Fibroblast of lung (primary cell): Measurements from ENCODE around the gene MLPH. TPM values are rescaled to one million over a fixed set of nuclear protein-coding genes. Genes with fewer than 3 reads are reported as not detected.

Experiments used
- DNase-seq, 2 donors: peaks; one replicate each; pipeline versions ENCODE4 v3.0.0 to v3.0.0-alpha.2; 2010; ENCODE audit warnings: low read depth in 2 of 2
- H2AFZ ChIP-seq: 2 replicates; pipeline ENCODE4 v1.5.1; 2012; ENCODE audit warnings: low read length, control low read depth, inconsistent platforms
- H3K27ac ChIP-seq: 2 replicates; pipeline ENCODE4 v1.5.1; 2011; ENCODE audit warnings: low read length, control low read depth; ENCODE audit not compliant: insufficient read depth
- H3K27me3 ChIP-seq: 2 replicates; pipeline ENCODE4 v1.5.1; 2011; ENCODE audit warnings: mild to moderate bottlenecking, low read length; ENCODE audit not compliant: control insufficient read depth, insufficient read depth
- H3K36me3 ChIP-seq: 2 replicates; pipeline ENCODE4 v1.5.1; 2011; ENCODE audit warnings: low read length; ENCODE audit not compliant: control insufficient read depth, insufficient read depth
- H3K4me1 ChIP-seq: 2 replicates; pipeline ENCODE4 v1.5.1; 2011; ENCODE audit warnings: low read length; ENCODE audit not compliant: control insufficient read depth, insufficient read depth; ENCODE audit errors: extremely low read depth
- H3K4me2 ChIP-seq: 2 replicates; pipeline ENCODE4 v1.5.1; 2011; ENCODE audit warnings: low read length, control low read depth; ENCODE audit not compliant: insufficient read depth; ENCODE audit errors: extremely low read depth
- H3K4me3 ChIP-seq, 4 experiments: fragments of 200-600 bp in 1 of 4; sonication (generic) in 1 of 4; replicated peaks in 1 of 4; 2 replicates each; pipeline ENCODE4 v1.5.1; 2011 to 2016; ENCODE audit warnings: low read length in 4 of 4, low read depth in 3 of 4, mild to moderate bottlenecking in 3 of 4, control low read depth in 2 of 4, inconsistent platforms in 1 of 4, mixed read lengths in 1 of 4; ENCODE audit not compliant: insufficient read depth in 1 of 4; ENCODE audit errors: control extremely low read depth in 1 of 4
- H3K79me2 ChIP-seq: 2 replicates; pipeline ENCODE4 v1.5.1; 2012; ENCODE audit warnings: mild to moderate bottlenecking, low read length, inconsistent platforms; ENCODE audit not compliant: control insufficient read depth, insufficient read depth
- H3K9ac ChIP-seq: 2 replicates; pipeline ENCODE4 v1.5.1; 2011; ENCODE audit warnings: mild to moderate bottlenecking, low read length, control low read depth; ENCODE audit not compliant: insufficient read depth
- H3K9me3 ChIP-seq: 2 replicates; pipeline ENCODE4 v1.5.1; 2012; ENCODE audit warnings: low read depth, low read length; ENCODE audit not compliant: control insufficient read depth, insufficient read depth
- H4K20me1 ChIP-seq: 2 replicates; pipeline ENCODE4 v1.5.1; 2011; ENCODE audit warnings: low read length; ENCODE audit not compliant: control insufficient read depth, insufficient read depth; ENCODE audit errors: extremely low read depth
- EZH2 ChIP-seq: IDR thresholded peaks from 2 replicates; pipeline ENCODE4 v1.5.1; 2012; ENCODE audit warnings: low read length, control low read depth, mild to moderate bottlenecking; ENCODE audit errors: missing control alignments
- polyA plus RNA-seq, 2 donors: library from polyadenylated mRNA; depleted of rRNA in 1 of 2; stranded (reverse) in 1 of 2; unstranded in 1 of 2; fragments of >200 nt; gene quantifications; 2 replicates each; pipeline ENCODE4 v1.2.1, GENCODE V29; 2011 to 2012; ENCODE audit warnings: missing spikeins in 1 of 2
- total RNA-seq: library from RNA; depleted of rRNA; stranded (reverse); fragments of >200 nt; gene quantifications from 2 replicates; pipeline ENCODE4 v1.2.1, GENCODE V29; 2014
- TF ChIP-seq, protein P1 (sequence below), 2 donors: IDR thresholded peaks in 1 of 2; conservative IDR thresholded peaks in 1 of 2; 1 replicate in 1 of 2; 2 replicates in 1 of 2; pipeline ENCODE4 v1.5.1; 2011 to 2012; ENCODE audit warnings: low read length in 2 of 2, control low read depth in 1 of 2, inconsistent platforms in 1 of 2, low read depth in 1 of 2, mild to moderate bottlenecking in 1 of 2

Gene MLPH
- total and polyA plus RNA-seq, 2 donors (not counting 1 experiment from before 2014, with no cell fraction given): 3.1 to 10.7 TPM

DNA sequence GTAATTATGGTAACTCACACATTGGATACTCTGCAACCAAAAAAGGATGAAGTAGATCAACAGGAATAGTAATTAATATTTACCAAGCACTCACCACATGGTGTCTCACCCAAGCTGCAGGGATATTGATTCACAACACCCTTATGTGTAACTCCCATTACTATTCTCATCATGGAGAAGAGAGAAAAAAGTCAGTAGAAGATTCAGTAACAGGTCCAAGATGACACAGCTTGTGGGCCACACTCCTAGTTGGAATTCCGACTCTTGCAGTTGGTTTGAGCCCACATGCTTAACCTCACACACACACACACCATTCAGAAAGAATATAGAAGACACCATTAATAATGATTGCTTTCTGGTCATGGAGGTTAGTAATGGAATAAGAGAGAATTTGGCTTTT, 1.7 kb upstream of the MLPH start:
- no peak overlapping the region for H3K4me2 ChIP-seq
- H3K79me2 ChIP-seq: no peaks in the 10 kb centered on the region

DNA sequence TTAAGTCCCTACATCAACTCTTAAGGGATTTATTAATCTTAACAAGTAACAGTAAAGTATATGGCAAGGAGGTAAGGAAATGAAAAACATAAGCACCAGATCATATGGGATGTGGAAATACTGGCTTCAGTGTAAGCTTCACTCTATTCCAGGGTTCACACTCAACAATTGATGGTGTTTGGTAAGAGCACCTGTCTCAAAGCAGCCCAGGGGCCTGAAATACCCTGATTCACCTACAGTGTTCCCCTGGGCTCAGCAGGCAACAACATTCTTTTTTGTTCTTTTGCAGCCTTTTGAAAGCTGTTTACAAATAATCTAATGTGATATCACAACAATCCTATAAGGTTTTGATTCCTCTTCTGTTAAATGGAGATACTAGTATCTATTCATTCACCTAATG, 1.2 kb upstream of the MLPH start:
- H3K4me2 ChIP-seq: peak overlapping the region; percentile 76
- H3K9ac ChIP-seq: peak overlapping the region; percentile 65
- DNase-seq: no peak
- H3K9me3 ChIP-seq: no peaks in the 10 kb centered on the region
- no peaks in the 10 kb centered on the region for H3K27me3 ChIP-seq
- peaks cover 7% of the 10 kb centered on the region for H3K4me1 ChIP-seq
- H3K36me3 ChIP-seq: no peaks in the 10 kb centered on the region
- no peak for TF ChIP-seq EZH2
- TF ChIP-seq, protein P1, sequence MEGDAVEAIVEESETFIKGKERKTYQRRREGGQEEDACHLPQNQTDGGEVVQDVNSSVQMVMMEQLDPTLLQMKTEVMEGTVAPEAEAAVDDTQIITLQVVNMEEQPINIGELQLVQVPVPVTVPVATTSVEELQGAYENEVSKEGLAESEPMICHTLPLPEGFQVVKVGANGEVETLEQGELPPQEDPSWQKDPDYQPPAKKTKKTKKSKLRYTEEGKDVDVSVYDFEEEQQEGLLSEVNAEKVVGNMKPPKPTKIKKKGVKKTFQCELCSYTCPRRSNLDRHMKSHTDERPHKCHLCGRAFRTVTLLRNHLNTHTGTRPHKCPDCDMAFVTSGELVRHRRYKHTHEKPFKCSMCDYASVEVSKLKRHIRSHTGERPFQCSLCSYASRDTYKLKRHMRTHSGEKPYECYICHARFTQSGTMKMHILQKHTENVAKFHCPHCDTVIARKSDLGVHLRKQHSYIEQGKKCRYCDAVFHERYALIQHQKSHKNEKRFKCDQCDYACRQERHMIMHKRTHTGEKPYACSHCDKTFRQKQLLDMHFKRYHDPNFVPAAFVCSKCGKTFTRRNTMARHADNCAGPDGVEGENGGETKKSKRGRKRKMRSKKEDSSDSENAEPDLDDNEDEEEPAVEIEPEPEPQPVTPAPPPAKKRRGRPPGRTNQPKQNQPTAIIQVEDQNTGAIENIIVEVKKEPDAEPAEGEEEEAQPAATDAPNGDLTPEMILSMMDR (conservative IDR thresholded peaks at IDR 0.05 in 1 of 2, IDR thresholded peaks at IDR 0.05 in 1 of 2; ENCODE audit: low read depth in 1 of 2, low read length in 2 of 2): no peak
- H4K20me1 ChIP-seq: no peaks in the 10 kb centered on the region
- no peak overlapping the region for H3K27ac ChIP-seq
- no peaks in the 10 kb centered on the region for H3K79me2 ChIP-seq
- H3K4me3 ChIP-seq: peak overlapping the region in 3 of 4 experiments; percentile 64 to 78 (median 68)
- no peak overlapping the region for H2AFZ ChIP-seq

More for the DNA sequence above, 1.7 kb upstream of the MLPH start:
- Histone ChIP-seq H2AFZ (no peak overlapping the region), H3K4me1 (peaks cover 7% of the 10 kb centered on the region), H3K9ac (no peak overlapping the region), H3K27ac (no peak overlapping the region), H4K20me1 (no peaks in the 10 kb centered on the region), H3K4me3 (no peak overlapping the region), H3K27me3 (no peaks in the 10 kb centered on the region), H3K9me3 (no peaks in the 10 kb centered on the region), H3K36me3 (no peaks in the 10 kb centered on the region)
- no peak for TF ChIP-seq EZH2
- TF ChIP-seq, protein P1 (conservative IDR thresholded peaks at IDR 0.05 in 1 of 2, IDR thresholded peaks at IDR 0.05 in 1 of 2; ENCODE audit: low read depth in 1 of 2, low read length in 2 of 2): no peak
- peak in 1 of 2 donors; percentile 65 for DNase-seq

DNA sequence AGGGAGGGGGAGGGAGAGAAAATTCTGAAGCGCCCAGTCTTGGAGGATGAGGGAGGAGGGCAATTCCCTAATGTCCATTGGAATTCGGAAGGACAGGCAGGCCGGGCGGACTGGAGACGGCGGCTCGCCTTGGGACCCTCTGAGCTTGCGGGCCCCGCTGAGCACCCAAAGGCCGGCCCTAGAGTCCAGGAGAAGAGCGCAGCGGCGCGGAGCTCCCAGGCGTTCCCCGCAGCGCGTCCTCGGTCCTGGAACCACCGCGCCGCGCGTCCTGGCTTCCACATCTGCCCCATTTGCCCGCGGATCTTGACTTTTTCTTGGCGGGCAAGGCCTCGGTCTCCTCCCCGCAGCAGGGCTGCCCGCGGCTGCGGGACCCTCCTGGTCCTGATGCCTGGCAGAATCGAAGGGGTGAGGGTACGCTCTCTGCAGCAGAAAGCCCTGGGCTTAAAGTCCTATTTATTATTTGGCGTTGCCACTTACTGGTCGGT, 675 bp upstream of the MLPH start:
- no peak overlapping the region for H3K27ac ChIP-seq
- H3K36me3 ChIP-seq: no peaks in the 10 kb centered on the region
- TF ChIP-seq, protein P1 (conservative IDR thresholded peaks at IDR 0.05 in 1 of 2, IDR thresholded peaks at IDR 0.05 in 1 of 2; ENCODE audit: low read depth in 1 of 2, low read length in 2 of 2): no peak
- no peak for TF ChIP-seq EZH2
- no peaks in the 10 kb centered on the region for H4K20me1 ChIP-seq
- peak overlapping the region; percentile 56 for H2AFZ ChIP-seq
- H3K4me1 ChIP-seq: peaks cover 7% of the 10 kb centered on the region
- no peaks in the 10 kb centered on the region for H3K79me2 ChIP-seq
- peaks cover 2% of the 10 kb centered on the region for H3K9me3 ChIP-seq
- peak overlapping the region; percentile 64 to 78 (median 66) for H3K4me3 ChIP-seq
- peak overlapping the region; percentile 76 for H3K4me2 ChIP-seq
- no peaks in the 10 kb centered on the region for H3K27me3 ChIP-seq
- peak; percentile 24 to 48 for DNase-seq
- peak overlapping the region; percentile 65 for H3K9ac ChIP-seq
